IPS-NIHi11 (cell line): ENCODE data around the gene ABR.

Experiments
- DNase-seq: peaks from one replicate; pipeline ENCODE4 v3.0.0; 2012; ENCODE audit warnings: mixed read lengths, low spot score

The ABR gene

DNA sequence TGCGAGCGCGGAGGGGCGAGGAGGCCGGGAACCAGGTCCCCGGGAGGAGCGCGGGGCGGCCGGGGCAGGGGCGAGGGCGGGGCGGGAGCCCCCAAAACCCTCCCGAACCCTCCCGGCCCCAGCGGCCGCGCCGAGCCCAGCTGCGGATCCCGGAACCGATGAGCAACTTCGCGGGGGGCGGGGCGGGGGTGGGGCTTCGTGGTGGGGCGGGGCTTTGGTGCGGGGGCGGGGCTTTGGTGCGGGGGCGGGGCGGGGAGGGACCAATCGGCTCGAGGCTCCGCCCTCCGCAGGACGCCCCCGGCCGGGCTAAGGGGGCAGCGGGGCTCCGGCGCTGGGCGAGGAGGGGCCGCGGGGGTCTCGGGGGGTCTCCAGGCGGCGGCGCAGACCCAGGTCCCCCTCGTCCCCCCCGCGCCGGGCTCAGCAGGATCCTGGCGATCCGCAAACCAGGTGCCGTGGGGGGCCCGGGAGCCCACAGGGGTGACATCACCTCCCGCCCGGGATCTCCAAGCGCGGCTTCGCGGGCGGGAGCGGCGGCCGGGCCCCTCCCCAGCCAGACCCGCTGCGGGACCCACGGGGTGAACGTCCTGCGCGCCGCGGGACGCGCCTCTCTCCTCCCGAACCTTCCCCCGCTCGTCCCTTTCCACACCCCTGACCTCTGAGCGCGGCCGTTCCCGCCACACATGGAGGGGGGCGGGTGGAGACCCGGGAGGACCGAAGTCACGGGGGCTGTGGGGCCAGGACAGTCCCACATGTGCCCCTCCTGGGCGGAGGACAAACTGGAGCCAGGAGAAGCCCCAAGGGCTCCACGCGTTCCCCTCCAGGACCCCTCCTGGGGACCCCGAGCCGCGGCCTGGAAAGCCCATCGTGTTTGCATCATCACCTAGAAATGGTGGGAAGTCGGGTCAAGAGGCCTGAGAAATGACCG, at the start of gene ABR:
Gene ABR (minus strand): TSS at position 164 of the 925 bp plus-strand sequence. CDS start 254 bp downstream, outside the sequence.
- peak; percentile 75 for DNase-seq

- peak; percentile 81 for DNase-seq
Observed at GRCh38 chr17:1229349-1229899, 49.6 kb upstream of the ABR start.

- DNase-seq, result peak; percentile 79
Observed at GRCh38 chr17:1228781-1229348, 49.1 kb upstream of the ABR start.

DNA sequence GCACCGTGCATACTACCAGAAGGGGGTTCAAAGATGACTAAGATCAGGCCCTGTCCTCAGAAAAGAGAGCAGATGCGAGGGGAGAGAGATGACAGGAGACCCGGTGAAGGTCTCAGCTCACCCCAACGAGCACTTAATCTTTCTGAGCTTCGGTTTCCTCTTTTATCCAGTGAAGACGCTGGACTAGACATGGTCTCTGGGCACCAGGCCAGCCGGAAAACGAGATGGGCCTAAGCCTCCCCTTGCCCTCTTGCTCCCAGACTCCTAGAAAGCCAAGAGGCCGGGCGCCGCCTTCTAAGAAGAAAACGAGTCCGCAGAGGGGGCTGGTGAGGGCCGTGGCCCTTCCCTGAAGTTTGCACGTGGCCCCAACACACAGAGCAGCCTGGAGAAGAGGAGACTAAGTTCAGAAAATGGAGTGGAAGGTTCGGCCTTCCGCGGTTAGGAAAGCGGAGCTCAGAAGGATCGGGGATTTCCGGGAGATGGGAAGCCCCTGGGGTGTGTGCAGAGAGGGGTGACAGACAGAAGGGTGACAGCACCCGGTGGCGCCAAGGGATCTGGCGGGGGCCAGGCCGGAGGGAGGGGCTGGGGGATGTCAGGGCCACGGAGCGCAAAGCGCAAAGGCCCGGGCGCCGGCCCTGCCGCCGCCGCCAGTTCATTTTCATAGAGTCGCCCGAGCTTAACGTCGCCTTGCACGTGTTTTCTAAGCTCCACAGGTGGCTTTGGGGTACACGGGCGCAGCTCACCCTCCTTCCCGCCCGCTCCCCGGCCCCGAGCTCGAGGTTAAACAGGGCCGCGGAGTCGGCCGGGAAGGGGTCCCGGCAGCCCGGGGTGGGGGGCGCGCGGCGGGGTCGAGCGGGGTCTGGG, 48.4 kb upstream of the ABR start:
- DNase-seq, result peak; percentile 39

GRCh38 chr17:1227365-1227764, 47.6 kb upstream of the ABR start:
- DNase-seq, result no peak

DNA sequence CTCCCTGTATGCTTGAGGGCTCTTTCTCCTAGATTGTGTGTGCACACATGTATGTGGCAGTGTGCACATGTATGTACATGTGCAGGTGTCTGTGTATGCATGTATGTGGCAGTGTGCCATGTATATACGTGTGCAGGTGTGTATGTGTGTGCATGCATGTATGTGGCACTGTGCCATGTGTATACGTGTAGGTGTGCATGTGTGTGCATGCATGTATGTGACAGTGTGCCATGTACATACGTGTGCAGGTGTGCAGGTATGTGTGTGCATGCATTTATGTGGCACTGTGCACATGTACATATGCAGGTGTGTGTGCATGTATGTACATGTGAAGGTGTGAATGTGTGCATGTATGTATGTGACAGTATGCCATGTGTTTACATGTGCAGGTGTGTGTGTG, 46.5 kb upstream of the ABR start:
- DNase-seq, result no peak

GRCh38 chr17:1224330-1224729, 44.5 kb upstream of the ABR start:
- DNase-seq, result no peak

DNA sequence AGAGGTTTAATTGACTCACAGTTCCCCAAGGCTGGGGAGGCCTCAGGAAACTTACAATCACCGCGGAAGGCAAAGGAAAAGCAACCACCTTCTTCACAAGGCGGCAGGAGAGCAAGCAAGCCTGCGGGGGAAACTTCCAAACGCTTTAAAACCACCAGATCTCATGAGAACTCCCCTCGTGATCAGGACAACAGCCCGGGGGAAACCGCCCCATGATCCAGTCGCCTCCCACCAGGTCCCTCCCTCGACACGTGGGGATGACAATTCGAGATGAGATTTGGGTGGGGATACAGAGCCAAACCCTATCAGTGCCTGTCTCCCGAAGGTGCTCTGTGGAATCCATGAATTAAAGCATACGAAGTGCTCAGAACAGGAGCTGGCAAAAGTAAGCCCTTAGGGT, 43.9 kb upstream of the ABR start:
- no peak for DNase-seq

GRCh38 chr17:1222321-1222720, 42.5 kb upstream of the ABR start:
- DNase-seq, result no peak

DNA sequence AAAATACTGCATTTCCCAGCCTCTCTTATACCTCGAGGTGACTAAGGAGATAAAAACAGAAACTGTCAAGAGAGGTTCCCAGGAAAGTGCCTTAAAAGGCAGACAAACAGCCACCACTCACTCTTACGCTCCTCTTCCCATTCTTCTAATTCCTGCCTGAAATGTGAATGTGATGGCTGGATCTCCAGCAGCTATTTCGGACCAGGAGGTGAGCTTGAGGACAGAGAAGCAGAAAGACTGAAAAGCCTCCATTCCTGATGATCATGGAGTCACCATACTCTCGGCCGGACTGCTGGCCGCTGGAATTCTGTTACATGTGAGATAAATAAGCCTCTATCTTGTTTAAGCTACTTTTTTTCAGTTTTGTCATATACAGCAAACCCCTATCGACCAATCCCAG, 41.4 kb upstream of the ABR start:
- no peak for DNase-seq

DNA sequence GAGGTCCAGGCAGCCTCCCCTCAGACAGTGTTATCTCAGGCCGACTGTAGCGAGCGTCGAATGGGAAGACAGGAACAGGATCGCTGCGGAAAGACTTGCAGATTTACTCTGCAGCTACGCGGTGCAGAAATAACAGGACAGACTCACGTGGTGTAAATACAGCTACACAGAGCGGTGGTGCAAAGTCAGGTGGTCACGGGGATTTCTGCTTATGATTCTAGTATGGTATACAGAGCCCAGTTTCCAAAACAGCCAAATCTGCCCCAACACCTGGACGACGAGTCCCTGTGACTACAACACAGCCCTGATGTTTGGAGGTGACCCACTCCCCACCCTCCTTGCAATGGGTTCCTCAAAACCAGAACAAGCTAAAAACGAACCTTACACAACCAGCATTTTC, 40.6 kb upstream of the ABR start:
- no peak for DNase-seq

DNA sequence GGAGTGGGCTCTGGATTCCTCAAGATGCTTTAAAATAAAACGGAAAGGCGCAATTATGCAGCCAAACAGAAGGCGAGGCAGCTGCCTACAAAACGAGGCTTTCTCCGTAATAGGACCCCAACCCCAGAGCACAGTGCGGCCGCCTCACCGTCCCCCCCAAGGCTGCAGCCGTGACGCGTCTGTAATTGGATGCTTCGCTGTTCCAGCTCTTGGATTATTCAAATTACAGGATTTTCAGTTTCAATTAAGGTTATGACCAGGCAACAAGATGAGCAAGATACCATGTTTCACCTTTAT, 37.3 kb upstream of the ABR start:
- no peak for DNase-seq

GRCh38 chr17:1216217-1217088, 36.7 kb upstream of the ABR start:
- no peak for DNase-seq

- DNase-seq, result no peak
Observed at GRCh38 chr17:1212946-1213345, 33.2 kb upstream of the ABR start.

- DNase-seq, result no peak
Observed at GRCh38 chr17:1211287-1211686, 31.5 kb upstream of the ABR start.

DNA sequence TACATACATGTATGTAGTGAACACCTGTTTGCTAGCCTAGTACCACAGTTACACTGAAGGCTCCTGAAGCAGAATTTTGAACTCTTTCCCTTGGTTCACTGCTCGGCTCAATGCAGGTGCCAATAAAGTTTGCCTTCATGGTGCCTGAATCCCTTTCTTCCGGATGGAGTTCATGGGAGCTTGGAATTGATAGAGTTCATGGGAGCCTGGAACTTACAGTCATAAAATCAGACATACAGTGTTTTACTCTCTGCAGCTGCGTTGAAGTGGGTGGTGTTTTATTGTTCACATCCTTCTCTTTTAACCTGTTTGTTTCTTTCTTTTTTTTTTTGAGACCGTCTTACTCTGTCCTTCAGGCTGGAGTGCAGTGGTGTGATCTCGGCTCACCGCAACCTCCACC, 29.2 kb upstream of the ABR start:
- no peak for DNase-seq

- no peak for DNase-seq
Observed at GRCh38 chr17:1206026-1206777, 26.4 kb upstream of the ABR start.

- DNase-seq, result no peak
Observed at GRCh38 chr17:1203967-1204291, 24.1 kb upstream of the ABR start.

DNA sequence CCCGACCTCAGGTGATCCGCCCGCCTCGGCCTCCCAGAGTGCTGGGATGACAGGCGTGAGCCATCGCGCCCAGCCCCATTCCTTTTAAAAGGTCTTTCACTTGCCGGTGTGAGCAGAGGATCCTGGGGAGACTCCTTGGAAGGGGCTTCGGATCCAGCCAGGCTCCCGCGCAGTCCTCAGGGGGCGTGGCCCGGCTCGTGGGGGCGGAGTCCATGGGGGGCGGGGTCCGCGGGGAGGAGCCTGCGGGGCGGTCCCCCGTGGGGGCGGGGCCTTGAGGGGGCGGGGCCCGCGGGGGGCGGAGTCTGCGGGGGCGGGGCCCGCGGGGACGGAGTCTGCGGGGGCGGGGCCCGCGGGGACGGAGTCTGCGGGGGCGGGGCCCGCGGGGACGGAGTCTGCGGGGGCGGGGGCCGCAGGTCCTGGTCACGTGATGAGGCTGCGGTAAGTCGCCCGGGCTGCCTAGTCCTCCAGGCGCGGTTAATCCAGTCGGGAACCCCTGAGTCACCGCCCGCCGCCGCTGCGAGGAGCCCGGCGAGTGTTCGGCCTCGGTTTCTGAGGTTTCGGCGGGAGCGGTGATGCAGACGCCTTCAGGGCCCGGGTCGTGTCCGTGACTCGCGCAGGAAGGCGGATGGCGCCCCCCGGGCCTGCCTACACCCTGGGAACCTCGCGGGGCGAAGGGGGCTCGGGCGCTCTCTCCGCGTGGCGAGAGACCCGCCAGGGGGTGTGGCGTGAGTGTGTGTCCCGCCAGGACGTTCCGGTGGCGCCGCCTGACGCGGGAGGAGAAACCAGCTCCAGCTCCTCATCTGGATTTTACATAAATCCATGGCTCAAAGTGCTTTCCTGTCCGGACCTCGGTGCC, 23.6 kb upstream of the ABR start:
- DNase-seq, result peak; percentile 98

- DNase-seq, result no peak
Observed at GRCh38 chr17:1202291-1202690, 22.5 kb upstream of the ABR start.
